Astrocyte (in vitro differentiated cells and primary cell): ENCODE data around the gene MSLN. TPM values are rescaled to one million over a fixed set of nuclear protein-coding genes. Genes with fewer than 3 reads are reported as not detected.

Experiments
- DNase-seq: peaks from one replicate; pipeline ENCODE4 v3.0.0-alpha.2; 2010; ENCODE audit warnings: low read depth
- FAIRE-seq: peaks from 2 replicates; lab custom pipeline; 2011; peaks lifted over from hg19 to GRCh38; lab: Jason Lieb, UNC
- H2AFZ ChIP-seq: 2 replicates; pipeline ENCODE4 v1.6.0; 2012; ENCODE audit warnings: low read depth, low read length, inconsistent platforms
- H3K27ac ChIP-seq: 2 replicates; pipeline ENCODE4 v1.5.1; 2011; ENCODE audit warnings: low read depth, low read length, inconsistent platforms
- H3K27me3 ChIP-seq: 2 replicates; pipeline ENCODE4 v1.6.0; 2011; ENCODE audit warnings: low read length, inconsistent platforms; ENCODE audit not compliant: insufficient read depth
- H3K36me3 ChIP-seq: 2 replicates; pipeline ENCODE4 v1.5.1; 2011; ENCODE audit warnings: low read length, inconsistent platforms; ENCODE audit not compliant: insufficient read depth
- H3K4me1 ChIP-seq: 2 replicates; pipeline ENCODE4 v1.5.1; 2011; ENCODE audit warnings: low read length, inconsistent platforms; ENCODE audit not compliant: insufficient read depth
- H3K4me2 ChIP-seq: 2 replicates; pipeline ENCODE4 v1.6.0; 2012; ENCODE audit warnings: low read length, inconsistent platforms
- H3K4me3 ChIP-seq: 2 replicates; pipeline ENCODE4 v1.5.1; 2011; ENCODE audit warnings: low read depth, mild to moderate bottlenecking, low read length, inconsistent platforms; ENCODE audit not compliant: insufficient read depth
- H3K79me2 ChIP-seq: 2 replicates; pipeline ENCODE4 v1.6.0; 2012; ENCODE audit warnings: mild to moderate bottlenecking, low read length, inconsistent platforms; ENCODE audit not compliant: insufficient read depth
- H3K9ac ChIP-seq: 2 replicates; pipeline ENCODE4 v1.6.0; 2012; ENCODE audit warnings: mild to moderate bottlenecking, low read length, inconsistent platforms
- H3K9me3 ChIP-seq: 2 replicates; pipeline ENCODE4 v1.5.1; 2012; ENCODE audit warnings: low read depth, mild to moderate bottlenecking, low read length, inconsistent platforms; ENCODE audit not compliant: insufficient read depth
- H4K20me1 ChIP-seq: 2 replicates; pipeline ENCODE4 v1.6.0; 2012; ENCODE audit warnings: low read length, inconsistent platforms; ENCODE audit not compliant: insufficient read depth
- H3K27ac Mint-ChIP-seq: one replicate; pipeline ENCODE4 v1.8.0; 2021; ENCODE audit warnings: mild to moderate bottlenecking, mixed read lengths; ENCODE audit not compliant: unreplicated experiment
- H3K27me3 Mint-ChIP-seq: one replicate; pipeline ENCODE4 v1.8.0; 2021; ENCODE audit warnings: low read depth, mixed read lengths; ENCODE audit not compliant: unreplicated experiment
- H3K36me3 Mint-ChIP-seq: one replicate; pipeline ENCODE4 v1.8.0; 2021; ENCODE audit warnings: low read depth, mixed read lengths; ENCODE audit not compliant: unreplicated experiment
- H3K4me1 Mint-ChIP-seq: one replicate; pipeline ENCODE4 v1.8.0; 2021; ENCODE audit warnings: low read depth, mixed read lengths; ENCODE audit not compliant: unreplicated experiment
- H3K4me3 Mint-ChIP-seq: one replicate; pipeline ENCODE4 v1.8.0; 2021; ENCODE audit warnings: mild to moderate bottlenecking, moderate library complexity, mixed read lengths; ENCODE audit not compliant: unreplicated experiment
- H3K9me3 Mint-ChIP-seq: one replicate; pipeline ENCODE4 v1.8.0; 2021; ENCODE audit warnings: mild to moderate bottlenecking, mixed read lengths; ENCODE audit not compliant: unreplicated experiment
- EZH2 ChIP-seq: IDR thresholded peaks from 2 replicates; pipeline ENCODE4 v1.6.1; 2012; ENCODE audit warnings: mild to moderate bottlenecking, low read length, inconsistent platforms; ENCODE audit not compliant: insufficient read depth
- total RNA-seq: library from RNA; stranded (reverse); gene quantifications from 2 replicates; pipeline ENCODE4 v1.2.1, GENCODE V29; 2021
- TF ChIP-seq, protein P1 (sequence below): IDR thresholded peaks from 2 replicates; pipeline ENCODE4 v1.5.1; 2011; ENCODE audit warnings: low read depth, mild to moderate bottlenecking, inconsistent platforms, low read length, moderate library complexity; ENCODE audit not compliant: insufficient read depth

Gene MSLN
- total RNA-seq, 1 donor from 2014 or later = not detected

- no peaks in the 10 kb centered on the region for H3K4me1 Mint-ChIP-seq
Observed at GRCh38 chr16:797686-798085, 37.2 kb downstream of the MSLN start.

GRCh38 chr16:798666-799065, 38.1 kb downstream of the MSLN start:
- Histone ChIP-seq H3K4me2 (no peak overlapping the region), H3K4me1 (no peaks in the 10 kb centered on the region), H3K9me3 (no peaks in the 10 kb centered on the region), H3K4me3 (no peak overlapping the region), H3K27me3 (peaks cover 19% of the 10 kb centered on the region), H3K79me2 (no peaks in the 10 kb centered on the region), H3K36me3 (no peaks in the 10 kb centered on the region), H3K27ac (no peak overlapping the region), H2AFZ (no peak overlapping the region), H3K9ac (no peak overlapping the region), H4K20me1 (peaks cover 6% of the 10 kb centered on the region)
- Mint-ChIP-seq H3K9me3 (no peaks in the 10 kb centered on the region), H3K36me3 (peaks cover 4% of the 10 kb centered on the region), H3K4me3 (no peak overlapping the region), H3K27ac (no peak overlapping the region), H3K27me3 (no peaks in the 10 kb centered on the region), H3K4me1 (no peaks in the 10 kb centered on the region)
- TF ChIP-seq EZH2 = no peak
- TF ChIP-seq, protein P1, sequence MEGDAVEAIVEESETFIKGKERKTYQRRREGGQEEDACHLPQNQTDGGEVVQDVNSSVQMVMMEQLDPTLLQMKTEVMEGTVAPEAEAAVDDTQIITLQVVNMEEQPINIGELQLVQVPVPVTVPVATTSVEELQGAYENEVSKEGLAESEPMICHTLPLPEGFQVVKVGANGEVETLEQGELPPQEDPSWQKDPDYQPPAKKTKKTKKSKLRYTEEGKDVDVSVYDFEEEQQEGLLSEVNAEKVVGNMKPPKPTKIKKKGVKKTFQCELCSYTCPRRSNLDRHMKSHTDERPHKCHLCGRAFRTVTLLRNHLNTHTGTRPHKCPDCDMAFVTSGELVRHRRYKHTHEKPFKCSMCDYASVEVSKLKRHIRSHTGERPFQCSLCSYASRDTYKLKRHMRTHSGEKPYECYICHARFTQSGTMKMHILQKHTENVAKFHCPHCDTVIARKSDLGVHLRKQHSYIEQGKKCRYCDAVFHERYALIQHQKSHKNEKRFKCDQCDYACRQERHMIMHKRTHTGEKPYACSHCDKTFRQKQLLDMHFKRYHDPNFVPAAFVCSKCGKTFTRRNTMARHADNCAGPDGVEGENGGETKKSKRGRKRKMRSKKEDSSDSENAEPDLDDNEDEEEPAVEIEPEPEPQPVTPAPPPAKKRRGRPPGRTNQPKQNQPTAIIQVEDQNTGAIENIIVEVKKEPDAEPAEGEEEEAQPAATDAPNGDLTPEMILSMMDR = no peak
- DNase-seq (no peak), FAIRE-seq (no peak)

More at GRCh38 chr16:797686-798085, 37.2 kb downstream of the MSLN start:
- Histone ChIP-seq H3K4me1 (no peaks in the 10 kb centered on the region), H3K4me2 (no peak overlapping the region), H3K79me2 (no peaks in the 10 kb centered on the region), H3K9ac (no peak overlapping the region), H2AFZ (no peak overlapping the region), H3K27me3 (peaks cover 15% of the 10 kb centered on the region), H3K4me3 (no peak overlapping the region), H4K20me1 (peaks cover 6% of the 10 kb centered on the region), H3K27ac (no peak overlapping the region), H3K36me3 (no peaks in the 10 kb centered on the region), H3K9me3 (no peaks in the 10 kb centered on the region)
- Mint-ChIP-seq H3K27me3 (no peaks in the 10 kb centered on the region), H3K4me3 (no peak overlapping the region), H3K9me3 (no peaks in the 10 kb centered on the region), H3K36me3 (peaks cover 4% of the 10 kb centered on the region), H3K27ac (no peak overlapping the region)
- TF ChIP-seq, protein P1 = no peak
- no peak for TF ChIP-seq EZH2
- FAIRE-seq (no peak), DNase-seq (no peak)

DNA sequence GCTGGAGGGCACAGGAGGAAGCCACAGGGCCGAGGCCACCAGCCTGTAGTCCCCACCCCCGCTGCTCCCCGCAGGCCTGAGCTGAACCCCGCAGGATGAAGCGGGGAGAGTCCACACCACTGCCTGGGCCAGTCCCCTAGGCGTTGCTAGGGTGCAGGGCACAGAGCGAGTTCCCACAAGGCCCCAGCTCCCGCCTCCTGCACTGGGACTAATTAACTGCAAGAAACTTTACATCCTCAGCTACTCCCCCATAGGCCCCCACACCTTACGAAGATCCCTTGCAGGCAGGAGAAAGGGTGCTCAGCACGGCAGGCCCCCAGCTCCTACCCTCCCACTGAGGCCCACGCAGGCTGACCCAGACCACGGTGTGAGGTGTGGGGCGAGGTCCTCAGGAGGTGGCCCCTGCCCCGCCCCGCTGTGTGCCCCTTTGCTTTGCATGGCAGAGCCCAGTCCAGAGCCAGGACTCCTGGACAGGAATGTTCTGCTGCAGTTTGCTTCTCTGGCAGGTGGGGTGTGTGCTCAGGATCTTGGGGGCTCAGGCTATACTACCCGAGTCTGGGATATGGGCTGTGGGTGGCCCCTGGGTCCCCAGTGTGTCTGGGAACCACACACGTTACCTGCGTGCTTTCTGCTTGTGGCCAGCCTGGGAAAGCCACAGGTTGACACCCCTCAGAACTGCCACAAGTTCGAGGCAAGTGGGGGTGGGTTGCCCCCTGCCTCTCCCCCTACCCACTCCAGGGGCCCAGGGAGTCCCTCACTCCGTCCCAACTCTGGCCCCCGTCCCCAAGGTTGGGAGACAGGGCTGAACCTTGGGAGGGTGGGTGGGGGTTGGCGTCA, 38.8 kb downstream of the MSLN start:
- Histone ChIP-seq H2AFZ (no peak overlapping the region), H3K27me3 (peaks cover 19% of the 10 kb centered on the region), H3K9ac (no peak overlapping the region), H3K4me1 (no peaks in the 10 kb centered on the region), H3K4me3 (no peak overlapping the region), H3K79me2 (no peaks in the 10 kb centered on the region), H4K20me1 (peaks cover 6% of the 10 kb centered on the region), H3K9me3 (no peaks in the 10 kb centered on the region), H3K27ac (no peak overlapping the region), H3K36me3 (no peaks in the 10 kb centered on the region), H3K4me2 (no peak overlapping the region)
- H3K9me3 Mint-ChIP-seq = no peaks in the 10 kb centered on the region
- DNase-seq (no peak), FAIRE-seq (no peak)
- no peaks in the 10 kb centered on the region for H3K27me3 Mint-ChIP-seq
- peaks cover 4% of the 10 kb centered on the region for H3K36me3 Mint-ChIP-seq
- TF ChIP-seq, protein P1 = no peak
- TF ChIP-seq EZH2 = no peak
- no peak overlapping the region for H3K4me3 Mint-ChIP-seq
- no peaks in the 10 kb centered on the region for H3K4me1 Mint-ChIP-seq
- no peak overlapping the region for H3K27ac Mint-ChIP-seq
